Cerebellar nuclear complex (tissue), 1 donor: ENCODE results near the gene NBEAL1.
"Not testable (repeated sequence)": the region's sequence is repeated elsewhere in the genome, so short reads cannot be mapped to it uniquely, and the experiment has no call there.

Source experiments
- DNase-seq, 2 experiments: peaks; one replicate each; lab custom pipeline; 2025; lab: John Stamatoyannopoulos, UW

NBEAL1 gene

DNA sequence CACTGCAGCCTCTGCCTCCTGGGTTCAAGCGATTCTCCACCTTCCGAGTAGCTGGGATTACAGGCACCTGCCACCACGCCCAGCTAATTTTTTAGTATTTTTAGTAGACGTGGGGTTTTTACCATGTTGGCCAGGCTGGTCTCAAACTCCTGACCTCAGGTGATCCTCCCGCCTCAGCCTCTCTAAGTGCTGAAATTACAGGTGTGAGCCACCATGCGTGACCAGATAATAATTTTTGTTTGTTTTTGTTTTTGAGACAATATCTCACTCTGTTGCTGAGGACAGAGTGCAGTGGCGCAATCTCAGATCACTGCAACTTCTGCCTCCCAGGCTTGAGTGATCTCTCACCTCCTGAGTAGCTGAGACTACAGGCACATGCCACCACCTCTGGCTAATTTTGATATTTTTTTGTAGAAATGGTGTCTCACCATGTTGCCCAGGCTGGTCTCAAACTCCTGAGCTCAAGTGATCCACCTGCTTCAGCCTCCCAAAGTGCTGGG is 100.6 kb downstream of the NBEAL1 start:
- not testable (repeated sequence) for DNase-seq

DNA sequence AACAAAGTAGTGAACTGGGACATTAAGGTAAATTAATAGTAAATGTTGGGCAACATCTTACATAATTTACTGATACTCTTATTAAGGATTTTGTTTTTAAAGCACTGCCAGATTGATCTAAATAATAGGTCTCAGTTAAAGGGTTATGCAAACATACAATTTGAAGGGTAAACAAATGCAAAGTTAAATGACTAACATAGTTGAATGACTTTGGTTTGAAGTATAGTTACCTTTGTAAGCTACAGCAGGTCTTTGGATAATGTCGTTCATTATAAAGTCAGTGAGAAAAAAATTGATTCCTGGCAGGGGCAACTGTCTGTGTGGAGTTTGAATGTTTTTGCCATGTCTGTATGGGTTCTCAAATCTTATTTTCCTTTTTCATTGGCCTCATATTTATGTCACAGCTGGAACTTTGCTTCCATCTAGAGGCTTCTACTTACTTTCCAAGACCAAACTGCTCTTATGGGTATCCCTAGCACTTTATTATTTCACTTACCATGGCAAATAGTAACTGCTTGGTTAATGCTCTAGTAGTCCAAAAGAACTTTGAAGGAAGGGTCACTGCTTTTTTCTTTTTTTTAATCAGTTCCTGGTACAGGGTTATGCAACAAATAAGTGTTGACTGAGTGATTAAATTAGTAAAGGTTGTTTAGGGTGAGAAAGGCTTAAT is 107.8 kb downstream of the NBEAL1 start:
- no peak for DNase-seq

DNA sequence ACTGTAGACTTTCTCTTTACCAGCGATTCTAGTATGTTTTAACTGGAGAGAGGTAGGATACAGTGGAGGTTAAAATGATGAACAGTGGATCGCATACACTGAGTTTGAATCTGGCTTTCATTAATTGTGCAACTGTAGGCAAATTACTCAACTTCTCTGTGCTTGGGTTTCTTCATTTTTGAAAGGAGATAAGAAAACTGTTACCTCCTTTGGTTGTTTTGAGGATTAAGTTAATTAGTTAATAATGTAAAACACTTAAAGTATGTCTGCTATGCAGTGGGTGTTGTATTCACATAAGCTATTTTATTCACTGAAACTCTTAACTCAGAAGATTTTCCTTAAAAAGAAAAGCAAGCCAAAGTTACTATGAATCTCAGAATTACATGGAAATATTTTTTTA is 112.3 kb downstream of the NBEAL1 start:
- no peak for DNase-seq

DNA sequence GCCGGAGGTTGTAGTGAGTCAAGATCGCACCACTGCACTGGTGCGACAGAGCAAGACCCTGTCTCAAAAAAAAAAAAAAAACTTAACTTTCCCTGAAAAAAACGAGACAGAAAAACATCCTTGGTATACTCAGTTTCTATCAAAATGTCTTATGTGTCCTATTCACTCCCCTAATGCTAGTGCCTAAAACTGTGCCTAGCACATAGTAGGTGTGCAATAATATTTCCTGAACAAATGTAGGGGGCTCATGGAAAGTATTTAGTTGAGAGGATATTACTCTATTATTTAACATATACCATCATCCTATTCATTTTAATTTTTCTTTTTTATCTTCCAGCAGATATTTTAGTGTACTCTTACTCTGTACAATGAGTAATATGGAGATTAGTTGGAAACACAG is 120.4 kb downstream of the NBEAL1 start:
- no peak for DNase-seq

DNA sequence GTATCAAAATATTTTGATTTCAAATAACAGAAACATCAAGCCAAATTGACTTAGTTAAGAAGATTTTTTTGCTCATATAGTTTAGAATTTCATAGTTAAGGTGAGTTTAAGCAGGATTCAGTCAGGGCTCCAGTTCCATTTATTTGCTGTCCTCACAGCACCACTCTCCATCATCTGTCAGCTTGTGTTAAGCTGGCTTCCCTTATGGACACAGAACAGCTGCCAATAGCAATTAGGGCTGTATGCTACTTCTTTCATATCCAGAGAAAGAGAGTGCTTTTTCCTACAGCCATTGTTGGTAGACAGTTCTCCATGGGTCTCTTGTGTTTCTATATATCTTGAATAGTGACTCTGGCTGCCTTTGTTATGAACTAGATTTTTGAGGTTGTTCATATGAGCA is 128.7 kb downstream of the NBEAL1 start:
- no peak for DNase-seq

DNA sequence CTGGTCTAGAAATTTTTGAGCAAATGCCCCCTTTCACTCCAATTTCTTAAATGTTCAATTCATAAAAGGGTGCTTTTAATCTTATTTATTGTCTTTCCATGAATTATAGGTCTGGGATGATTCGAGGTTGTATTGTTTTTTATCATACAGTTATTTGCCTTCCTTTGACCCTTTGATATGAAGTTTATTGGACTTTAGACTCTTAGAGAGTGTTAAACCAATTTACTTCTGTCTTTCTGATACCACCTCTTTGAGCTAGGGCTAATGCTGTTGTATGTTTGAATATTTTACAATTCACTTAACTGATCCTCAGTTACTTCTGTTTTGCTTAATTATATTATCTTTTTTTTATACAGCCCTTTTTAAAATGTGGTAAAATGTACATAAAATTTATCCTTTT is 134.5 kb downstream of the NBEAL1 start:
- no peak for DNase-seq

DNA sequence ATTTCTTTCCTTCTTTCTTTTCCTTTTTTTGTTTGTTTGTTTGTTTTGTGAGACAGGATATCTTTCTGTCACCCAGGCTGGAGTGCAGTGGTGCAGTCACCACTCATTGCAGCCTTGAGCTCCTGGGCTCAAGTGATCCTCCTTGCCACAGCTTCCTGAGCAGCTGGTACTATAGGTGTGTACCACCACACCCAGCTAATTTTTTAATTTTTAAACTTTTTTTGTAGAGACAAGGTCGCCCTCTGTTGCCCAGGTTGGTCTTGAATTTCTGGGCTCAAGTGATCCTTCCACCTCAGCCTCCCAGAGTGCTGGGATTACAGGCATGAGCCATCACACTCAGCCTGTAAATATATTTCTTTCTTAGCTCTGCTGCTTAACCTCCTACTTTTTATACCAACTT is 140.7 kb downstream of the NBEAL1 start:
- no peak for DNase-seq

DNA sequence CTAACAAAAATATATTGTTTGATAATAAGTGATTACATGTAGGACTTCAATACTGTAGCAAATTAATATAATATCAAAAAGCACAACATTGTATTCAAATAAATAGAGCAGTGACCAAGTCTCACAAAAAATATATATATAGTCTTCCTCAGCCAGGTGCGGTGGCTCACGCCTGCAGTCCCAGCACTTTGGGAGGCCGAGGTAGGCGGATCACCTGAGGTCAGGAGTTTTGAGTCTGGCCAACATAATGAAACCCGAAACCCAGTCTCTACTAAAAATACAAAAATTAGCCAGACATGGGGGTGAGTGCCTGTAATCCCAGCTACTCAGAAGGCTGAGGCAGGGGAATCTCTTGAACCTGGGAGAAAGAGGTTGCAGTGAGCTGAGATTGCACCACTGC is 148.0 kb downstream of the NBEAL1 start:
- not testable (repeated sequence) for DNase-seq

DNA sequence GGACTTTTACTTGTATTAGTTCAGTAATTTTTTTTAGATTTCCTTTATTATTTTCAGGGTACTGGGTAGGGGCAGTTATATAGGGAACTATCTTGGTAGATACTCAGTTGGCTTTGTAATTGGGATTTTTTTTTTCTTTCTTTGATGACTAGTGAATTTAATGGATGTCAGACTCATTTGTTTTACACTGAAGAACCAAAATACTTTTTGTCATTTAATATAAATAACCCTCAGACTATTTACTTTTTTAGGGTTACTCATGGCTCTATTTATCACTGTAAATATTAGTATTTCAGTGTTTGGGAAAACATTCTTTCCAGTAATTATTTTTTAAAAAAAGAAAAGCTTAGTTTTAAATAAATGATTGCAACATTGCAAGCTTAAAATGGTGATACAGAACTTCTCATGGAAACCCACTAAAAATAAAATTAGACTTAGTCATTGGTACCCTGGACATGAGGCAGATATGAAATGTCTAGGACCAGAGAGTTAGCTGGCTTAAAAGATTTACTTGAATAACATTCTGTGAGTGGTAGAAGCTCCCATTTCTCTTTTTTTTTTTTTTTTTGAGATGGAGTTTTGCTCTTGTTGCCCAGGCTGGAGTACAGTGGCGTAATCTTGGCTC is 149.7 kb downstream of the NBEAL1 start:
- DNase-seq: no peak

DNA sequence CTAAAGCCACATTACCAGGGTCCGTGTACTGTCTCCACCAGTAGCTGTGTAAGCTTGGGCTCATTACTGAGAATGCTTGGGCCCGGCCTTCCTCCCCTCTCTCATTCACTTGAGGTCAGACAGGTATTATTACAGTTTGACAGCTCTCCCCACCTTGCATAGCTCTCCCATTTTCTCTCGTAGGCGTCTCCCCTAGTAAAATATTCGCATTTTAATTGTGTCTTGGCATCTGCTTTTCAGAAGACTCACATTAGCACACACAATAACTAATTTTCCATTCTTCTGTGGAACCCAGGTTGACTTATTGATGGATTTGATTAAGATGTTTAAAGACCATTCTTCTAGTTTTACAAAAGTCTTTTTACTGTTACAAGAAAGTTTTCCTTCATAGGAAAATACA is 153.1 kb downstream of the NBEAL1 start:
- no peak for DNase-seq

DNA sequence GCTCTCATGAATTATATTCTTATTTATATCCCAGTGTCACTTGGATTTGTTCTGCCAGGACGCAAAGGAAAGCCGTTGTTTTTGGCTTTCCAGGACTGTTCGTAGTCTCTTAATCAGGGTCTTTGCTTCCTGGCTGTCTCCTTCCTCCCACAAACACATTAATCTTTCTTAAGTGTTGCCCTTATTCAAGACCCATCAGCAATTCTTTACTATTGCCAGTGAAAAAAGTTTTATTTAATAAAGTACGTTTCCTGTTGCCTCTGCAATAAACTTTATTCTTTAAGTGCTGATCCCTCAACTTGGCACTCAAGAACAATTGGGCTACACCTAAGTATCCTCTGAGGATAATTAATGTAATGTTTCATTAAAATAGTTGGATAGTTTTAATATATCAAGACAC is 155.8 kb downstream of the NBEAL1 start:
- no peak for DNase-seq

DNA sequence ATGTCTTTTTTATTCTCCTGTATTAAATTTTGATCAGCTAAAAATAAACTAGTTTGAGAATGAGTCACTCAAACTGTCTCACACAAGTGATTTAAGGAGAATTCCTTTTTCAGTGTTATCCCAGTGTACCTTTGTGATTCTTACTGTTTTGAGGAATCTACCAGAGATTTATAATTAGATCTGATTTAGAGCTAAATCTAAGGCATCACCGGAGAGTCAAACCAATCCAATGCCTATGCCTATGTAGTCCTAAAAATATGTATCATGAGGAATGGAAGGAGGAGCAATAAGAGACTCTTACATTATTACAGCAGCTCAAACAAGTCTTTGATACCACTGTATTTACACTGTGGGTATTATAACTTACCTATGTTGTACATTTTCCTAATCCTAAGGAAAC is 160.7 kb downstream of the NBEAL1 start:
- no peak for DNase-seq

DNA sequence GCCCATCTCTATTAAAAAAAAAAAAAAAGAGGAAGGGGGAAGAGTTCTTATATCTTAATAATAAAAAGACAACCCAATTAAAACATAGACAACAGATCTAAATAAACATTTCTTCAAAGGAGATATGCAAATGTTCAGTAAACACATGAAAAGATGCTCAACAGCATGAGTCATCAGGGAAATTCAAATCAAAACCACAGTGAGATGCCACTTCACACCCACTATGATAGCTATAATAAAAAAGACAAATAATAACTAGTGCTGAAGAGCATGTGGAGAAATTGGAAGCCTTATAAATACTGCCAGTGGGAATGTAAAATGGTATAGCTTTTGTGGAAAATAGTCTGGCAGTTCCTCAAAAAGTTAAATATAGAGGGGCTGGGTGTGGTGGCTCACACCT is 162.7 kb downstream of the NBEAL1 start:
- DNase-seq: no peak

DNA sequence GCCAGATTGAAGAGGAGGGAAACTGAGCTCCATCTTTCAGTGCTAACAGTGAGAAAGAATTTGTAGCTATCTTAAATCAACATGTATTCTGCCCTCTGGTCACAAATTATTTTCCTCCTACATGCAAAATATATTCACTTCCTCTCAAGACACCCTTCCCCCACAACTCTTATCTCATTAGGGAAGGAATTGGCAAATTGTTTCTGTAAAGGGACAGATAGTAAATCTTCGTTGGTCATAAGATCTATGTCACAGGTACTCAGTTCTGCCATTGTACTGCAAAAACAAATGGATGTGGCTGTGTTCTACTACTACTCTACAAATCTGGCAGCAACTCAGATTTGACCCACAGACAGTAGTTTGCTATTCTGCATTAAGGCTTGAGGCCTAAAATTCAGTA is 171.2 kb downstream of the NBEAL1 start:
- DNase-seq: no peak

DNA sequence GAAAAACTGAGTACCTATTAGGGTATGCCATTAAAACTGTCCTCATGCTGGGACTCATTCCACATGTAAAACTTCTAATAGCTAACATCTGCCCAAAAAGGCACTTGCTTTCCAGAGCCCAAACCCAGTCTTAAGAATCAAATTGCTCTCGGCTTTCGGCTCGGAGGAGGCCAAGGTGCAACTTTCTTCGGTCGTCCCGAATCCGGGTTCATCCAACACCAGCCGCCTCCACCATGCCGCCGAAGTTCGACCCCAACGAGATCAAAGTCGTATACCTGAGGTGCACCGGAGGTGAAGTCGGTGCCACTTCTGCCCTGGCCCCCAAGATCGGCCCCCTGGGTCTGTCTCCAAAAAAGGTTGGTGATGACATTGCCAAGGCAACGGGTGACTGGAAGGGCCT is 175.9 kb downstream of the NBEAL1 start:
- DNase-seq: not testable (repeated sequence)

DNA sequence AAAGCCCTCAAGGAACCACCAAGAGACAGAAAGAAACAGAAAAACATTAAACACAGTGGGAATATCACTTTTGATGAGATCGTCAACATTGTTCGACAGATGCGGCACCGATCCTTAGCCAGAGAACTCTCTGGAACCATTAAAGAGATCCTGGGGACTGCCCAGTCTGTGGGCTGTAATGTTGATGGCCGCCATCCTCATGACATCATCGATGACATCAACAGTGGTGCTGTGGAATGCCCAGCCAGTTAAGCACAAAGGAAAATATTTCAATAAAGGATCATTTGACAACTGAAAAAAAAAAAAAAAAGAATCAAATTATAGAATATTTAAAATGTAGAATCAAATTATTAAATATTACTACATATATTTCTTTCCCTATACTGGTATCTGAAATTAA is 176.4 kb downstream of the NBEAL1 start:
- not testable (repeated sequence) for DNase-seq

DNA sequence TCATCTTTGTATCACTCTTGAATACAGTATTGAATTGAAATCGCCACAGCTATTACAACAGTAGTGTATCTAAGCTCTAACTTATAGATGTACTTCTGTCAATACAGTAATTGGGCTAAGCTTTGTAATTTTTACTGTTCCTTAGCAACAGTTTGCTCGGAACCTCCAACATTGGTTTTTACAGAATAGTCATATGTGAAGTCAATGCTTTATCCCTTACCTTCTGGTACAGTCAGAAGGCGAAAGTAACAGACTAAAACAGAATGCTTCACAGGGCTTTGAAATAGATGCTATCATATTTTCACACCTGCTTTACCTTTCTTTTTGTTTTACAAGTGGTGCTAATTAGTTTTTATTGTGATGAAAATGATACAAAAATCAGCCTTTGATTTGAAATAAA is 177.3 kb downstream of the NBEAL1 start:
- DNase-seq: no peak

DNA sequence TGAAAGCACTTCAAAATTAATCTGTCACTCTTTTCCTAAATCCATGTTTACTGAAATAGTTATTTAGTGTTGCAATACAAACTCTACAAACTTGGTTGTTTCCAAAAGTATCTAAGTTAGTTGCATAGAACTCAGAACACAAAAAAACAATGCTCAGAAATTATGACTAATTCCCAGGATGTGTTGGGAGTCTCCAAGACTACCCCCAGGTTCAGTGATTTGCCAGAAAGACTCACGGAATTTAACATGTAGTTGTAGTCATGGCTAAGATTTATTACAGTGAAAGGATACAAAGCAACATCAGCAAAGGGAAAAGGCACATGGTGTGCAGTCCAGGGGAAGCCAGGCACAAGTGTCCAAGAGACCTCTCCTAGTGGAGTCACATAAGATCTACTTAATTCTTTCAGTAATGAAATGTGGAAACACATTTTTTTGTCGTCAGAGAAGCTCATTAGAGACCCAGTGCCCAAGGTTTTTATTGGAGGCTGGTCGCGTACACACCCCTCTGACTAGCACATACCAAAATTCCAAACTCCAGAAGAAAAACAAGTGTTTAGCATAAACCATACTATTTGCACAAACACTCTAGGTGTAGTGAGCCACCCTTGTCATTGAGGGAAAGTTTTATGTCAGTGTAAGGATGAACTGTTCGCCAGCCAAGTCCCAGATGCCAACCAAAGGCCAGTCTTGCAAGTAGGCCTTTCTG is 180.8 kb downstream of the NBEAL1 start:
- DNase-seq: no peak

DNA sequence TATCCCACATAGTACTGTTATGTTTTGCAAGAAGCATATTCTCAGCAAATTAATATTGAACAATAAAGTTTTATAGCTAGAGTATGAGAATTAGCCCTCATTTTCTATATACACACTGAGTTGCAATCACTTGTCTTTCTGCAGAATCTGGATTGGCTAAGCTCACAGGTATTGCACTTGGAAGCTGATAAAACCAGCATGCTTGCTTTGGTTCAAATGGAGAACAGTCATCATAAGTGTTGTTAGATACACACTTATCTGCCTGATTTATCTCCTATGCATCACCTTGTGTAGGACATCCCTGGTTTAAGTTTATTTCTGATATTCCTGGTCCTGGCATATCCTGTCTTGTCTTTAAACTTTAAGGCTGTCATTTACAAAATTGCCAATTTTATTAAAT is 186.2 kb downstream of the NBEAL1 start:
- no peak for DNase-seq

DNA sequence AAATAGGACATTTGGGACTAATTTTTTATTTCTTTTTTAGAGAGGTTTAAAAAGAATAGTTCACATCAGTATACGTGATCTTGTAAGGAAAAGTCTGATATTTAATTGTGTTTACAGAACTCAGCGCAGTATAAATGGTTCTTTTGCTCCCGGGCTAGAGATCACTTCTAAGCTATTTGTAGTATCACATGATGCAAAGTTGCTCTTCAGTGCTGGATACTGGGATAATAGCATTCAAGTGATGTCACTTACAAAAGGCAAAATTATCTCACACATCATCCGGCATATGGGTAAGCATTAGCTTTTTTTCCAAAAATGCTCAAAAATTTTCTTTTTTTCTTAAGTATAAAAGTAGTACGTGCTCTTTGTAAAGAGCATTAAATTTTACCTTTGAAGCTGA is 186.8 kb downstream of the NBEAL1 start:
- no peak for DNase-seq

DNA sequence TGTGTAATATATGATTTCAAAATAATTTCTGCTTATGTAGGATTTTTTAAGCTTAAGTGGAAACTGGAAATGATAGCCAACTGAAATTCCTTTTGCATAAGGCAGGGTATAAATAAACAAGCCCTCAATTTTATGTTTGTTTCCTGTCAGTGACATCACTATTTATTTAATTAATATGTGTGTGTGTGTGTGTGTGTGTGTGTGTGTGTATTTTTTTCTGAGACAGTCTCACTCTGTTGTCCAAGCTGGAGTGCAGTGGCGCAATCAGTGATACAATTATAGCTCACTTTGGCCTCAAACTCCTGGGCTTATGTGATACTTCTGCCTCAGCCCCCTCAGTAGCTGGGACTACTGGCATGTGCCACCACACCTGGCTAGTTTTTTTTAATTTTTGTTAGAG is 194.9 kb downstream of the NBEAL1 start:
- DNase-seq: no peak

DNA sequence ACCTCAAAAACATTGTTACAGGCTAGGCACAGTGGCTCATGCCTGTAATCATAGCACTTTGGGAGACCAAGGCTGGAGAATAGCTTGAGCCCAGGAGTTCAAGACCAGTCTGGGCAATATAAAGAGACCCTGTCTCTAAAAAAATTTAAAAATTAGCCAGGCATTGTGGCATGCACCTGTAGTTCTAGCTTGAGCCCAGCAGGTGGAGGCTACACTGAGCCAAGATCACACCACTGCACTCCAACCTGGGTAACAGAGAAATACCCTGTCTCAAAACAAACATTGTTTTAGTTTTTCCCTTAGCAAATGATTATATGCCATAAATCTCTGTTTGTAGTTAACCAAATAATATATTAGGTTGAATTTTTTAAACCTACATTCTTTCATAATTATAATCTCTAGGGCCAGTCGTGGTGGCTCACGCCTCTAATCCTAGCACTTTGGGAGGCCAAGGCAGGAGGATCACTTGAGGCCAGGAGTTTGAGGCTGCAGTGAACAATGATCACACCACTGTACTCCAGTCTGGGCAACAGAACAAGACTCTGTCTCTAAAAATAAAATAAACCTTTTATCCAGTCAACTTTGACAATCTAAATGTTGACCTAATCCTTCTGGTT is 210.9 kb downstream of the NBEAL1 start:
- DNase-seq: no peak

DNA sequence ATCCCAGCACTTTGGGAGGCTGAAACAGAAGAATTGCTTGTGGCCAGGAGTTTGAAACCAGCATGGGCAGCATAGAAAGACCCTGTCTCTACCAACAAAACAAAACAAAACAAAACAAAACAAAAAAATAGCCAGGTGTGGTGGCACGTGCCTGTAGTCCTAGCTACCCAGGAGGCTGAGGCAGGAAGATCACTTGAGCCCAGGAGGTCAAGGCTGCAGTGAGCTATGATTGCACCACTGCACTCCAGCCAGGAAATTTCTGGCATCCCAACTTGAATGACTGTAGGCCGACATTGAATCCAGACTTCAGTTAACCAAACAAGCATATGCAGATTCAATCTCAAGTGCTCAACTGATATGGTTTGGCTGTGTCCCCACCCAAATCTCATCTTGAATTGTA is 215.0 kb downstream of the NBEAL1 start:
- not testable (repeated sequence) for DNase-seq
